Cerebellar nuclear complex (tissue), 1 donor: ENCODE data around the gene PTTG2.

Experiments used
- DNase-seq, 2 experiments: peaks; one replicate each; lab custom pipeline; 2025; lab: John Stamatoyannopoulos, UW

Gene PTTG2

GRCh38 chr4:38009949-38010348 is 49.8 kb downstream of the PTTG2 start:
- DNase-seq, result no peak
